NCI-H2171 (cell line): ENCODE data around the gene FLNB.
"Not testable (repeated sequence)": the region's sequence is repeated elsewhere in the genome, so short reads cannot be mapped to it uniquely, and the experiment has no call there.

Experiments used
- DNase-seq: peaks from one replicate; lab custom pipeline; 2025; lab: John Stamatoyannopoulos, UW

Gene FLNB

DNA sequence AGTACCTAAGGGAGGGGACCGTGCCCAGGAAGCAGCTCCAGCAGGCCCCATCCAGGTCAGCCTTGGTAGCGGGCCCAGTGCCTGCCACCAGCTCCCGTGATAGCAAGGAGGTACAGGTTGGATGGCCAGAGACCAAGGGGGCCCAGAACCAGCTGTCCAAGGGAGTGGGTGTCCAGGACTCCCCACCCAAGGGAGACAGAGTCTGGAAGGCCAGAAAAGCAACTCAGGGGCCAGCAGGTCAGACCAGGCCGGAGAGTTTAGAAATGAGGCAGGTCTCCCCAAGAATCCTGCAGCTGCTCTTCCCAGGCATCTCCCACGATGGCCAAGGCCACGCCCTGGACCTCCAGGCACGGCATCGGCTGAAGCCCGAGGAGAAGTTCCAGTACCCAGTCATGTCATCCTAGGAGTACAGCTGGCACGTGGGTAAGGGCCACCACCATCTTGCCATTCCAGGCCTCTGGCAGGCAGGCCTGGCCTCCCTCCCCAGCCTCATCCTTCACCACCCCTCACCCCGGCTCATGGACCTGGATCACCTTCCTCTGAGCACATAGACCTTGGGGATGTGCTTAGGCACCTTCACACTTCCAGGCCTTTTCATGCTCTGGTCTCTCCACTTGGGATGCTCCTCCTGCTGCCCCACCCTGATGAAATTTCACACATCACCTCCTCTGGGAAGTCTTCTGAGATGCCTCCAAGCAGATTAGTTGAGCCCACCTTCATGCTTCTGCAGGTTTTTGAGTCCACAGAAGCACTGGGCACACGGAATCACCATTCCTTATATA is 172.1 kb downstream of the FLNB start:
- DNase-seq = no peak

DNA sequence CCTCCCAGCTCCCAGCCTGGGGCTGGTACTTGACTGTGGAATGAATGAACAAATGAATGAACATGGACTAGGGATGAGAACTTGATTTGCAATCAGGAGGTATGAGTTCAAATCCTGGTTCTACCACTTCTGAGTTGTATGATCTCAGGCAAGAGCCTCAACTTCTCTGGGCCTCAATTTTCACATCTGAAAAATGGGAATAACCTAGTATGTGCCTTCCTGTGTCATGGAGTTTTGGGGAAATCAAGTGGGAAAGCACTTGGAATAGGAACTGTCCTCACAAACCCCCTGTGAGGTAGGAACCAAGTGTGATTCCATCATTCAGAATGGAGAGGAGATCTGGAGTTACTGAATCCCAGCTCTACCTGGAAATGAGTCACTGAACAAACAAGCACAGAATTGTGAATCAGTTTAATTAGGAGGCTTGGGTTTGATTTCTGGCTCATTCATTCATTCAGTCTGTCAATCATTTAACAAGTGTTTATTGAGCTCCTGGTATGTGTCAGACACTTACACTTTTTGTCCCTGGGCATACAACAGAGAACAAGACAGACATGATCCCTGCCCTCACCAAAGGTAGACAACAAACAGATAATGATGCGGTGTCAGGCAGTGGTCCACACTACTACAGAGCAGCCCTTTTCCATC is 172.8 kb downstream of the FLNB start:
- DNase-seq = no peak

DNA sequence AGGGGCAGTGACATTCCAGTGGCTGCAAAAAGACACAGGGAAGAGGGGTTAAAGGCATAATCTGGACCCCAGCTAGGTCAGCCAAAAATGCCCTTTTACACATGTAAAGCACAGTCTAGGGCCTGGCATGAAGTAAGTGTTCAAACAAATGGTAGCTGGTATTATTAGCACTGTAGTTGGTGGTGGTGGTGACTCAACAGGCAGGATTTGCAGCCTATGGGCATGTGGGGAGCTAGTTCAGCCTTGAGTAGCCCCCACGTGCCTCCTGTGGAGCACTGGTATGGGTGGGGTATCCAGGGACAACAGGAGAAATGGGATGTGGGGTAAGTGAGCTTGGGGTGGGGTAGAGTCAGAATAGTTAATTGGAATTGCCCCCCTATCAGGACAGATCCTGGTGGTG is 175.0 kb downstream of the FLNB start:
- DNase-seq = no peak

DNA sequence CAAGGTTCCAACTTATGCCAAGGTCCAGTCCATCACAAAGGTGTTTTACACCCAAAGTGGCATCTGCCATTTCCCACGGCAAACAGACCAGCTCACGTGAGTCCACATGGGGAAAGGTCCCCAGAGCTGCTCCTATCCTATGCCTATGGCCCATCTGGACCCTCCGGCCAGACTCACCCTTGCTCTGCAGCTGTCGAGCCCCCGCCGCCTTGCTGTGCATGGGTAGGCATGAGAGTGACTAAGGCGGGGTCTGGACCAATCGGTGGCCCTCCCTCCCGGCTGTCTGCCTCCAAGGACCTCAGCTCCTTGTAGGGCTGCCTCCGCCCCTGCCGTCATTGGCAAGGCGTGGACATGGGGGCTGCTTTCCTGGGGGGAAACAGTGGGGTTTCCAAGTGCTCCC is 175.7 kb downstream of the FLNB start:
- no peak for DNase-seq

GRCh38 chr3:58184309-58184981 is 176.2 kb downstream of the FLNB start:
- no peak for DNase-seq

- no peak for DNase-seq
These were observed 176.7 kb downstream of the FLNB start for GRCh38 chr3:58184982-58185360.

GRCh38 chr3:58188173-58188564 is 179.9 kb downstream of the FLNB start:
- DNase-seq = no peak

GRCh38 chr3:58188921-58189451 is 180.8 kb downstream of the FLNB start:
- DNase-seq = no peak

GRCh38 chr3:58189691-58190090 is 181.5 kb downstream of the FLNB start:
- DNase-seq = no peak

GRCh38 chr3:58190291-58190690 is 182.1 kb downstream of the FLNB start:
- DNase-seq = no peak

- no peak for DNase-seq
These were observed 182.7 kb downstream of the FLNB start for GRCh38 chr3:58190882-58191281.

- no peak for DNase-seq
These were observed 183.3 kb downstream of the FLNB start for GRCh38 chr3:58191361-58191991.

GRCh38 chr3:58192069-58192468 is 183.8 kb downstream of the FLNB start:
- DNase-seq = no peak

- no peak for DNase-seq
These were observed 185.6 kb downstream of the FLNB start for GRCh38 chr3:58193682-58194407.

DNA sequence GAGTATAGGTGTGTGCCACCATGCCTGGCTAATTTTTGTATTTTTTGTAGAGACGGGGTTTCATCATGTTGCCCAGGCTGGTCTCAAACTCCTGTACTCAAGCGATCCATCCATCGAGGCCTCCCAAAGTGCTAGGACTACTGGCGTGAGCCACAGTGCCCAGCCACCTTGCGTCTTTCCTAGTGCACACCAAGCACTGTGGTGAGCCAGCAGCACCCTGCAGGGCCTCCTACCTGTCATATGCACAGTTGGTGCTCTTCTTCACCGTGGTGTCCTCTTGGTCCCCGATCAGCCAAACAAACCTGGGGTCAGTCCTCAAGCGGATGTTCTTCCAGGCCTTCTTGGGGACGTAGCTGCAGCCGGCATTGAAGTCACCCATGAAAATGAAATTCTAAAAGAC is 189.4 kb downstream of the FLNB start:
- DNase-seq = no peak

DNA sequence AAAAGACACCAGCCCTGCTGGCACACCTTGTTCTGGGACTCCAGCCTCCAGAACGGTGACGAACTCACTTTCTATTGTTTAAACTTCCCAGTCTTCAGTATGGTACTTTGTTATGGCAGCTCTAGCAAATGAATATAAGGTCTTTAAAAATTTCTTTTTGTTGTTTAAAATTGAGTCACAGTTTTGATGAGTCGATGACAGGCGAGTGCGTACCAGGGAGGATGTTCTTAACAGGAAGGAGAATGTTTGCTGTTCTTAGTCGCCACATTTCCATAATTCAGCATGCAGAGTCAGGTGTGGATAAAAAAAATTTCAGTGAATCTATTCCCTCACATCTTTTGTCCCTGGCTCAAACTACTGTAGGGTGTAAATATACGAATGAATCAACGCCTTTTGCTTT is 190.1 kb downstream of the FLNB start:
- no peak for DNase-seq

DNA sequence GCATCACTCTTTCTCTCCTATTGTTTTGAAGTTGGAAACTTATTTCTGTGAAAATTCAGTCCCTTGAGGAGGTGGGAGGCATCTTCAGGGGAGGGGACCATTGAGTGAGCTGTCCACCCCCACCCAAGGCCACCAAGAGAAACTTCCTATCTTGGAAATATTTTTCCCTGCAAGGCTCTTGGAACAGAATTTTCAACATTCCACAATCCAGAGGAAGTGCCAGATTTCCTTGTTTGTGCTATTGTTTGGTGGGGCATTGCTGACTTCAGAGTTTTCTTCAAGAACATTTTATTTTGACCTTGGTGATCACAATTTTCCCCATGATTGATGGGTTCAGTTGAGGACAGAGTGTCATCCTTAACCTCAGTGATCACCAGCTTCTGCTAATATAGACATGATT is 190.6 kb downstream of the FLNB start:
- no peak for DNase-seq

DNA sequence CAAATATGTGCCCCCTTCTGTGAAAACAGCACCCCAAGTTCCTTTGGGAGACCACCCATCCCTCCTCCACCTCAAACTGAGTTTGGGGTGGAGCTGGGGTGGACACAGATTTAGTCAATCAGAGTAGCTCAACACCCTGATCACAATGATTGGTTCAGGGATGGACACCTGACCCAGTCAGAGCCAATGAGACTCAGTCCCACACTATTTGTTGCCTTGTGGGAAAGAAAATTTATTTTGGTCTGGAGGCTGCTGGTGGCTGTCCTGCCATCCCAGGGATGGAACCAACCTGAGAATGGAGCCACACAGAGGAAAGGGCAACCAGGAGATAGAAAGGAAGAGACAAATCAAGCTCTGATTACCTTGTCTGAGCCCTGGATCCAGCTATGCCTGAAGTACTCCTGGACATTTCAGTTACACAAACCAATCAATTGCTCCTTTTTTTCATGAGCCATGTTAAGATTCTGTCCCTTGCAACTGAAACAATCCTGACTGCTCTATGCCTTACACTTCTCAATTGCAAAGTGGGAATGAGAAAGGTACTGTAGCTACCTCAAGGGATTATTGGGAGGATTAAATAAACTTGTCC is 192.0 kb downstream of the FLNB start:
- no peak for DNase-seq

DNA sequence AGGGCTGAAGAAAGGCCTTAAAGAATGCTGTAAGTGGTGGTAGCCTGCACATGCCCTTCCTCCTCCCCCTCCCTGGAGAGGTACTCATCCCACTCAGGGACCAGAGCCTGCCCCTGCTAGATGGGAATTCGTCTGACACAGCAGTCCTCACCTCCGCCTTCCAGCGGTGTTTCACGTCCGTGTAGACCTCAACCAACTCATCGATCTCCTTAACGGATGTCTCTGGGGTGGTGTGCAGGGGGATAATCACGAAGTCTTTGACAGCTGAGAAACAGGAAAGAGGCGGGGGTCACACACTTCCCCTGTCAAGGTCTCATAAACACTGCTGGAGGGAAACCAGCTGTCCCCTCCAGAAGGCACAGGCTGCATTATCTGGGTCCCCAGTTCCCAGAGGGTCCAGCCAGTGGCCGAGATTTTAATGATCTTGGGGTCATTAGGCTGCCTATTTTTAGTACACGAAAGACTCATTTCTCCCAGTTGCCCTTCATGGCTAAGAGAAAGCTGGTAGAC is 192.7 kb downstream of the FLNB start:
- DNase-seq = no peak

DNA sequence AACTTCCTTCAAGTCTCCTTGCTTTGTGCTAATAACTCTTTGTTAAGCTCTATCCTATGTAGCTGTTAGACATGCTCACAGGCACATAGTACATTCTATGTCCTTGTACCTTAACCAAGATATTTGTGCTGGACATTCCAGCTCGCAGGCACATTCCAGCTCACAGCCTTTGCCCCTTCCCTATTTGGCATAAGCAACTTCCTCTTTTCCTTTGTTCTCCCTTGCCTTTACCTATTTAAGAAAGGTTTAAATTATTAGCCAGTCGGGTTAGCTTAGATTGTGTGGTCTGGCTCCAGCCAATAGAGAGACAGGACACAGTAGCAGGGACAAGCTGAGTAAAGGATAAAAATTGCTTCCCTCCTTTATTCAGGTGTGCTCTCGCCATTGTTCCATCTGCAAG is 193.2 kb downstream of the FLNB start:
- not testable (repeated sequence) for DNase-seq

GRCh38 chr3:58202917-58203360 is 194.7 kb downstream of the FLNB start:
- DNase-seq = peak; percentile 71
